ENCODE measurements around the gene BCAR3. TPM values are rescaled to one million over a fixed set of nuclear protein-coding genes. Genes with fewer than 3 reads are reported as not detected.

BCAR3 gene
- total and polyA plus RNA-seq, 2 of the 4 experiments (the other 2 are of a cell fraction), result 41.4 to 46.4 TPM

- no TSS peak for BruUV-seq (replicated peaks)
- H2AK9ac ChIP-seq (replicated peaks; ENCODE audit: low read depth, low read length, poor library complexity), result no peak overlapping the region
- H3K27me3 ChIP-seq (ENCODE audit: control insufficient read depth, insufficient read depth, low read length), result no peaks in the 10 kb centered on the region
- H4K20me1 ChIP-seq (ENCODE audit: insufficient read depth, low read length), result peaks cover 93% of the 10 kb centered on the region
- H3K36me3 ChIP-seq (ENCODE audit: control insufficient read depth, insufficient read depth, low read length), result no peaks in the 10 kb centered on the region
- H3K18ac ChIP-seq (ENCODE audit: low read depth, low read length), result no peak overlapping the region
- DNase-seq (no peak), ATAC-seq (ENCODE audit: low read depth) (no peak)
- WGBS, 2 experiments (ENCODE audit: extremely low coverage in 2 of 2, insufficient read length in 1 of 2), result 100% methylated on average over 2 of the region's 4 CpGs; no CpG with 5 or more reads in 1 of the 2 experiments
- no peak overlapping the region for H3K14ac ChIP-seq (replicated peaks; ENCODE audit: low read depth, low read length)
- dilution Hi-C loops (cut with HindIII; ENCODE audit: low sequenced_read_pairs, unreplicated experiment) (no loop called here), in situ Hi-C loops (cut with MboI; ENCODE audit: low sequenced_read_pairs) (no loop called here), intact Hi-C loops (cut with micrococcal nuclease) (no loop called here)
- no peak overlapping the region for H3K9ac ChIP-seq (ENCODE audit: low read depth, low read length)
- no peak overlapping the region for H2BK20ac ChIP-seq (ENCODE audit: low read depth, low read length)
- H3K4me1 ChIP-seq (ENCODE audit: control insufficient read depth, insufficient read depth, low read length), result peaks cover 20% of the 10 kb centered on the region
- H4K5ac ChIP-seq (ENCODE audit: low read depth, low read length), result no peak overlapping the region
- H4K8ac ChIP-seq (ENCODE audit: low read depth in 2 of 2, low read length in 2 of 2), result no peak overlapping the region
- H3K79me1 ChIP-seq (ENCODE audit: low read depth in 1 of 2, low read length in 2 of 2), result peaks cover 51 to 97% of the 10 kb centered on the region in 2 experiments
- H2BK120ac ChIP-seq (ENCODE audit: low read depth, low read length), result no peak overlapping the region
- peaks cover 54% of the 10 kb centered on the region for H3K9me1 ChIP-seq (ENCODE audit: insufficient read depth, low read length)
- no peak overlapping the region for H4K91ac ChIP-seq (ENCODE audit: insufficient read depth, low read depth, low read length)
- no peaks in the 10 kb centered on the region for H3K9me3 ChIP-seq (ENCODE audit: control insufficient read depth, insufficient read depth, low read length)
- H3K4ac ChIP-seq (ENCODE audit: low read depth, low read length), result no peak overlapping the region
- no peak overlapping the region for H2AK5ac ChIP-seq (ENCODE audit: low read depth, low read length)
- H2BK5ac ChIP-seq (ENCODE audit: low read depth, low read length, poor library complexity, severe bottlenecking), result no peak overlapping the region
- ChIA-PET CTCF (no interaction called here), POLR2A (ENCODE audit: unreplicated experiment) (no interaction called here)
- no peak overlapping the region for H3K23ac ChIP-seq (ENCODE audit: low read depth, low read length)
- H3K4me2 ChIP-seq (ENCODE audit: low read depth, low read length), result no peak overlapping the region
- H2AFZ ChIP-seq (replicated peaks; ENCODE audit: low read length, poor library complexity), result no peak overlapping the region
- H3K4me3 ChIP-seq (ENCODE audit: insufficient read depth, low read depth, low read length), result no peak overlapping the region
- no peak overlapping the region for H3K56ac ChIP-seq (ENCODE audit: extremely low read depth, insufficient read depth, low read length)
- TF ChIP-seq SMC3 (IDR thresholded peaks at IDR 0.05; ENCODE audit: low read depth, low read length) (no peak), FOS (IDR thresholded peaks at IDR 0.05; ENCODE audit: low read depth, low read length) (no peak), RFX5 (IDR thresholded peaks at IDR 0.05; ENCODE audit: low read depth, low read length) (no peak), RCOR1 (IDR thresholded peaks at IDR 0.05; ENCODE audit: insufficient replicate concordance, low read length) (no peak), CHD1 (IDR thresholded peaks at IDR 0.05; ENCODE audit: low read depth, low read length) (no peak), POLR2A (IDR thresholded peaks at IDR 0.05; ENCODE audit: low read depth, low read length) (no peak), NFE2L2 (IDR thresholded peaks at IDR 0.05; ENCODE audit: low read depth, low read length) (no peak), CEBPB (IDR thresholded peaks at IDR 0.05; ENCODE audit: low read depth, low read length) (no peak), MXI1 (IDR thresholded peaks at IDR 0.05; ENCODE audit: borderline replicate concordance, low read depth, low read length) (no peak), MAFK (IDR thresholded peaks at IDR 0.05; ENCODE audit: low read depth, low read length) (no peak), RAD21 (IDR thresholded peaks at IDR 0.05; ENCODE audit: low read length) (no peak), MAZ (IDR thresholded peaks at IDR 0.05; ENCODE audit: borderline replicate concordance, low read depth, low read length) (no peak), BHLHE40 (IDR thresholded peaks at IDR 0.05; ENCODE audit: low read depth, low read length) (no peak)
- TF ChIP-seq, protein P1, sequence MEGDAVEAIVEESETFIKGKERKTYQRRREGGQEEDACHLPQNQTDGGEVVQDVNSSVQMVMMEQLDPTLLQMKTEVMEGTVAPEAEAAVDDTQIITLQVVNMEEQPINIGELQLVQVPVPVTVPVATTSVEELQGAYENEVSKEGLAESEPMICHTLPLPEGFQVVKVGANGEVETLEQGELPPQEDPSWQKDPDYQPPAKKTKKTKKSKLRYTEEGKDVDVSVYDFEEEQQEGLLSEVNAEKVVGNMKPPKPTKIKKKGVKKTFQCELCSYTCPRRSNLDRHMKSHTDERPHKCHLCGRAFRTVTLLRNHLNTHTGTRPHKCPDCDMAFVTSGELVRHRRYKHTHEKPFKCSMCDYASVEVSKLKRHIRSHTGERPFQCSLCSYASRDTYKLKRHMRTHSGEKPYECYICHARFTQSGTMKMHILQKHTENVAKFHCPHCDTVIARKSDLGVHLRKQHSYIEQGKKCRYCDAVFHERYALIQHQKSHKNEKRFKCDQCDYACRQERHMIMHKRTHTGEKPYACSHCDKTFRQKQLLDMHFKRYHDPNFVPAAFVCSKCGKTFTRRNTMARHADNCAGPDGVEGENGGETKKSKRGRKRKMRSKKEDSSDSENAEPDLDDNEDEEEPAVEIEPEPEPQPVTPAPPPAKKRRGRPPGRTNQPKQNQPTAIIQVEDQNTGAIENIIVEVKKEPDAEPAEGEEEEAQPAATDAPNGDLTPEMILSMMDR (conservative IDR thresholded peaks at IDR 0.05; ENCODE audit: low read depth, low read length), result no peak
- TF ChIP-seq, protein P2, sequence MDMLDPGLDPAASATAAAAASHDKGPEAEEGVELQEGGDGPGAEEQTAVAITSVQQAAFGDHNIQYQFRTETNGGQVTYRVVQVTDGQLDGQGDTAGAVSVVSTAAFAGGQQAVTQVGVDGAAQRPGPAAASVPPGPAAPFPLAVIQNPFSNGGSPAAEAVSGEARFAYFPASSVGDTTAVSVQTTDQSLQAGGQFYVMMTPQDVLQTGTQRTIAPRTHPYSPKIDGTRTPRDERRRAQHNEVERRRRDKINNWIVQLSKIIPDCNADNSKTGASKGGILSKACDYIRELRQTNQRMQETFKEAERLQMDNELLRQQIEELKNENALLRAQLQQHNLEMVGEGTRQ (IDR thresholded peaks at IDR 0.05; ENCODE audit: low read depth, low read length), result no peak
- TF ChIP-seq, protein P3, sequence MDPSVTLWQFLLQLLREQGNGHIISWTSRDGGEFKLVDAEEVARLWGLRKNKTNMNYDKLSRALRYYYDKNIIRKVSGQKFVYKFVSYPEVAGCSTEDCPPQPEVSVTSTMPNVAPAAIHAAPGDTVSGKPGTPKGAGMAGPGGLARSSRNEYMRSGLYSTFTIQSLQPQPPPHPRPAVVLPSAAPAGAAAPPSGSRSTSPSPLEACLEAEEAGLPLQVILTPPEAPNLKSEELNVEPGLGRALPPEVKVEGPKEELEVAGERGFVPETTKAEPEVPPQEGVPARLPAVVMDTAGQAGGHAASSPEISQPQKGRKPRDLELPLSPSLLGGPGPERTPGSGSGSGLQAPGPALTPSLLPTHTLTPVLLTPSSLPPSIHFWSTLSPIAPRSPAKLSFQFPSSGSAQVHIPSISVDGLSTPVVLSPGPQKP (IDR thresholded peaks at IDR 0.05; ENCODE audit: borderline replicate concordance, low read depth, low read length), result no peak
- H3K27ac ChIP-seq (ENCODE audit: insufficient read depth, low read length), result no peak overlapping the region
- H2BK15ac ChIP-seq (ENCODE audit: low read depth, low read length), result no peak overlapping the region
These were observed 79.5 kb downstream of the BCAR3 start for GRCh38 chr1:93602101-93602500.

Data from IMR-90 (cell line).